IMR-90 (cell line): Measurements from ENCODE around the gene DAPK1. TPM values are rescaled to one million over a fixed set of nuclear protein-coding genes. Genes with fewer than 3 reads are reported as not detected.

Experiments
- ATAC-seq: fragments of 200-7000 bp; cut with Tn5 transposase; 2 replicates; pipeline ENCODE4 v1.9.1; 2020; ENCODE audit warnings: low read depth, mild to moderate bottlenecking, moderate library complexity
- BruUV-seq: library from RNA; stranded (reverse); fragments of 400-500 nt; replicated peaks from 2 replicates; lab custom pipeline; 2021; lab: Mats Ljungman, UMichigan
- CTCF ChIA-PET: fragments of 300-600 bp; formaldehyde crosslinking; extraction: SDS; loops from one replicate; lab custom pipeline; 2021; ENCODE audit warnings: antibody characterized with exemption; lab: Yijun Ruan, JAX
- POLR2A ChIA-PET: fragments of 300-600 bp; sonication (Branson Sonifier 250); formaldehyde crosslinking; loops from one replicate; lab custom pipeline; 2022; ENCODE audit warnings: antibody characterized with exemption; ENCODE audit not compliant: unreplicated experiment; lab: Charles Lee
- DNase-seq: peaks from one replicate; pipeline ENCODE4 v3.0.0; 2013
- H2AFZ ChIP-seq: replicated peaks from 2 replicates; pipeline ENCODE3; 2013; ENCODE audit warnings: low read length, mild to moderate bottlenecking; ENCODE audit not compliant: poor library complexity
- H2AK5ac ChIP-seq: 2 replicates; pipeline ENCODE4 v1.6.1; 2013; ENCODE audit warnings: low read depth, low read length, inconsistent platforms
- H2AK9ac ChIP-seq: replicated peaks from 2 replicates; pipeline ENCODE3; 2013; ENCODE audit warnings: mild to moderate bottlenecking, low read depth, low read length, moderate library complexity; ENCODE audit not compliant: poor library complexity
- H2BK120ac ChIP-seq: 2 replicates; pipeline ENCODE4 v1.6.1; 2013; ENCODE audit warnings: low read depth, low read length, inconsistent platforms
- H2BK15ac ChIP-seq: 3 replicates; pipeline ENCODE4 v1.6.1; 2013; ENCODE audit warnings: low read depth, low read length, inconsistent platforms
- H2BK20ac ChIP-seq: 2 replicates; pipeline ENCODE4 v1.6.1; 2013; ENCODE audit warnings: low read depth, mild to moderate bottlenecking, inconsistent platforms, low read length, moderate library complexity
- H2BK5ac ChIP-seq: 2 replicates; pipeline ENCODE4 v1.6.1; 2013; ENCODE audit warnings: mild to moderate bottlenecking, low read depth, low read length, inconsistent platforms; ENCODE audit not compliant: poor library complexity, severe bottlenecking
- H3K14ac ChIP-seq: replicated peaks from 2 replicates; pipeline ENCODE4 v1.6.1; 2013; ENCODE audit warnings: low read depth, low read length, inconsistent platforms
- H3K18ac ChIP-seq: 2 replicates; pipeline ENCODE4 v1.6.1; 2013; ENCODE audit warnings: low read depth, low read length, control low read depth
- H3K23ac ChIP-seq: 2 replicates; pipeline ENCODE4 v1.6.1; 2013; ENCODE audit warnings: low read depth, low read length, inconsistent platforms
- H3K27ac ChIP-seq: 2 replicates; pipeline ENCODE4 v1.5.1; 2013; ENCODE audit warnings: mild to moderate bottlenecking, control low read depth, low read length; ENCODE audit not compliant: insufficient read depth
- H3K27me3 ChIP-seq: 2 replicates; pipeline ENCODE4 v1.6.1; 2013; ENCODE audit warnings: low read length; ENCODE audit not compliant: control insufficient read depth, insufficient read depth
- H3K36me3 ChIP-seq: 2 replicates; pipeline ENCODE4 v1.6.1; 2013; ENCODE audit warnings: low read length, mixed read lengths; ENCODE audit not compliant: control insufficient read depth, insufficient read depth
- H3K4ac ChIP-seq: 2 replicates; pipeline ENCODE4 v1.6.1; 2013; ENCODE audit warnings: low read depth, low read length, inconsistent platforms
- H3K4me1 ChIP-seq: 2 replicates; pipeline ENCODE4 v1.6.1; 2013; ENCODE audit warnings: low read length, mixed read lengths; ENCODE audit not compliant: control insufficient read depth, insufficient read depth
- H3K4me2 ChIP-seq: 2 replicates; pipeline ENCODE4 v1.6.1; 2013; ENCODE audit warnings: low read depth, mild to moderate bottlenecking, control low read depth, low read length, moderate library complexity
- H3K4me3 ChIP-seq: 2 replicates; pipeline ENCODE4 v1.5.1; 2013; ENCODE audit warnings: low read depth, mild to moderate bottlenecking, control low read depth, low read length, moderate library complexity; ENCODE audit not compliant: insufficient read depth
- H3K56ac ChIP-seq: 2 replicates; pipeline ENCODE4 v1.6.1; 2013; ENCODE audit warnings: low read length, inconsistent platforms; ENCODE audit not compliant: insufficient read depth; ENCODE audit errors: extremely low read depth
- H3K79me1 ChIP-seq, 2 experiments: 2 replicates each; pipeline ENCODE4 v1.6.1; 2013; ENCODE audit warnings: low read length in 2 of 2, inconsistent platforms in 1 of 2, low read depth in 1 of 2
- H3K9ac ChIP-seq: 2 replicates; pipeline ENCODE4 v1.6.1; 2013; ENCODE audit warnings: low read depth, low read length, control low read depth
- H3K9me1 ChIP-seq: 2 replicates; pipeline ENCODE4 v1.6.1; 2013; ENCODE audit warnings: low read length, inconsistent platforms; ENCODE audit not compliant: insufficient read depth
- H3K9me3 ChIP-seq: 2 replicates; pipeline ENCODE4 v1.6.1; 2013; ENCODE audit warnings: low read length; ENCODE audit not compliant: control insufficient read depth, insufficient read depth
- H4K20me1 ChIP-seq: 2 replicates; pipeline ENCODE4 v1.6.1; 2013; ENCODE audit warnings: low read length, inconsistent platforms; ENCODE audit not compliant: insufficient read depth
- H4K5ac ChIP-seq: 2 replicates; pipeline ENCODE4 v1.6.1; 2013; ENCODE audit warnings: mild to moderate bottlenecking, low read depth, low read length, control low read depth
- H4K8ac ChIP-seq, 2 experiments: 2 replicates each; pipeline ENCODE4 v1.6.1; 2013; ENCODE audit warnings: low read depth in 2 of 2, low read length in 2 of 2, control low read depth in 1 of 2, inconsistent platforms in 1 of 2
- H4K91ac ChIP-seq: 2 replicates; pipeline ENCODE4 v1.6.1; 2013; ENCODE audit warnings: low read depth, low read length, inconsistent platforms; ENCODE audit not compliant: insufficient read depth
- BHLHE40 ChIP-seq: fragments of 150-350 bp; IDR thresholded peaks from 2 replicates; pipeline ENCODE4 v1.6.1; 2016; ENCODE audit warnings: mild to moderate bottlenecking, low read depth, low read length
- CHD1 ChIP-seq: IDR thresholded peaks from 2 replicates; pipeline ENCODE4 v1.6.1; 2012; ENCODE audit warnings: low read depth, low read length, improper control_type of control experiment
- FOS ChIP-seq: fragments of 150-350 bp; IDR thresholded peaks from 2 replicates; pipeline ENCODE4 v1.6.1; 2016; ENCODE audit warnings: low read depth, low read length
- MAFK ChIP-seq: IDR thresholded peaks from 2 replicates; pipeline ENCODE4 v1.6.1; 2012; ENCODE audit warnings: low read depth, low read length, improper control_type of control experiment
- MAZ ChIP-seq: IDR thresholded peaks from 2 replicates; pipeline ENCODE4 v1.6.1; 2012; ENCODE audit warnings: low read depth, mild to moderate bottlenecking, low read length, improper control_type of control experiment, moderate library complexity, borderline replicate concordance
- NFE2L2 ChIP-seq: fragments of 150-350 bp; IDR thresholded peaks from 2 replicates; pipeline ENCODE4 v1.6.1; 2016; ENCODE audit warnings: low read depth, mild to moderate bottlenecking, low read length
- POLR2A ChIP-seq: IDR thresholded peaks from 2 replicates; pipeline ENCODE4 v1.6.1; 2012; ENCODE audit warnings: mild to moderate bottlenecking, low read depth, low read length
- RCOR1 ChIP-seq: IDR thresholded peaks from 2 replicates; pipeline ENCODE4 v1.6.1; 2012; ENCODE audit warnings: mild to moderate bottlenecking, low read length, improper control_type of control experiment; ENCODE audit not compliant: insufficient replicate concordance
- RFX5 ChIP-seq: IDR thresholded peaks from 2 replicates; pipeline ENCODE4 v1.8.0; 2012; ENCODE audit warnings: low read depth, mild to moderate bottlenecking, low read length, moderate library complexity
- SMC3 ChIP-seq: fragments of 150-350 bp; IDR thresholded peaks from 2 replicates; pipeline ENCODE4 v1.6.1; 2016; ENCODE audit warnings: low read depth, mild to moderate bottlenecking, antibody characterized with exemption, low read length, moderate library complexity
- WGBS, 2 experiments: methylation state at CpG; one replicate each; pipeline versions ENCODE4 v1.1.5 to v1.1.7; 2013; ENCODE audit warnings: missing lambda C conversion rate in 2 of 2; ENCODE audit not compliant: insufficient read length in 1 of 2; ENCODE audit errors: extremely low coverage in 2 of 2; 5-methylcytosine and 5-hydroxymethylcytosine counted together
- dilution Hi-C: fragments of 300-500 bp; cut with HindIII; formaldehyde crosslinking; loops from one replicate; pipeline ENCODE4 v1.14.3; 2018; ENCODE audit warnings: low sequenced_read_pairs; ENCODE audit not compliant: unreplicated experiment
- in situ Hi-C: fragments of 300-500 bp; cut with MboI; formaldehyde crosslinking; loops from 3 replicates; pipeline ENCODE4 v1.14.3; 2019; ENCODE audit warnings: low sequenced_read_pairs, inconsistent platforms, mixed read lengths
- intact Hi-C: fragments of 100-400 bp; cut with micrococcal nuclease; formaldehyde crosslinking; loops from 2 replicates; pipeline ENCODE4 v1.10.0; 2022
- polyA plus RNA-seq, 3 experiments: library from polyadenylated mRNA; depleted of rRNA; stranded (reverse); fragments of >200 nt; gene quantifications; 2 replicates each; pipeline ENCODE4 v1.2.3, GENCODE V29; 2012; ENCODE audit warnings: low replicate concordance in 1 of 3
- total RNA-seq: library from RNA; depleted of rRNA; stranded (reverse); fragments of >200 nt; gene quantifications from 2 replicates; pipeline ENCODE4 v1.2.3, GENCODE V29; 2012
- TF ChIP-seq, protein P1 (sequence below): fragments of 150-350 bp; IDR thresholded peaks from 2 replicates; pipeline ENCODE4 v1.6.1; 2016; ENCODE audit warnings: low read depth, mild to moderate bottlenecking, low read length, moderate library complexity, borderline replicate concordance
- TF ChIP-seq, protein P2 (sequence below): fragments of 150-350 bp; IDR thresholded peaks from 2 replicates; pipeline ENCODE4 v1.6.1; 2017; ENCODE audit warnings: mild to moderate bottlenecking, antibody characterized with exemption, low read length, low read depth

The DAPK1 gene
- total and polyA plus RNA-seq, 2 of the 4 experiments (the other 2 are of a cell fraction) = under 0.01 to 0.03 TPM

DNA sequence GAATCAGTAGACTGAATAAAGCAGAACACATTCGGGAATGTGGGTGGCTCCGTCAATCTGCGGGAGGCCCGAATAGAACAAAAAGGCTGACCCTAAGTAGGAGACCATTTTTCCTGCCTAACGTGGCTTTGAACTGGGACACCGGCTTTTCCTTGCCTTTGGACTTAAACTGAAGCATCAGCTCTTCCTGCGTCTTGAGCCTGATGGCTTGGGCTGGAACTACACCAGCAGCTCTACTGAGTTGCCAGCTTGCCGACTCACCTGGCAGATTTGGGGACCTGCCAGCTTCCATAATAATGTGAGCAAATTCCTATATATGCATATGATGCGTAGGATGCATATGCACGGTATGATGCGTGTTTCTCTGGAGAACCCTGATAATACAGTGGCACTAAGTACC, 111.3 kb downstream of the DAPK1 start:
- ATAC-seq (no peak), DNase-seq (no peak)
- intact Hi-C loops (no loop called here), in situ Hi-C loops (no loop called here), dilution Hi-C loops (no loop called here)
- POLR2A ChIA-PET = no interaction called here
- no peak overlapping the region for H3K4ac ChIP-seq
- BruUV-seq = no TSS peak
- no peak overlapping the region for H2BK15ac ChIP-seq
- H2AK5ac ChIP-seq = no peak overlapping the region
- H2AK9ac ChIP-seq = no peak overlapping the region
- no peaks in the 10 kb centered on the region for H3K9me3 ChIP-seq
- no peaks in the 10 kb centered on the region for H3K79me1 ChIP-seq
- H3K4me1 ChIP-seq = peaks cover 5% of the 10 kb centered on the region
- no peak overlapping the region for H3K18ac ChIP-seq
- H3K36me3 ChIP-seq = no peaks in the 10 kb centered on the region
- no peak overlapping the region for H2BK20ac ChIP-seq
- H3K9me1 ChIP-seq = no peaks in the 10 kb centered on the region
- no peak overlapping the region for H3K27ac ChIP-seq
- H4K91ac ChIP-seq = no peak overlapping the region
- TF ChIP-seq, protein P1, sequence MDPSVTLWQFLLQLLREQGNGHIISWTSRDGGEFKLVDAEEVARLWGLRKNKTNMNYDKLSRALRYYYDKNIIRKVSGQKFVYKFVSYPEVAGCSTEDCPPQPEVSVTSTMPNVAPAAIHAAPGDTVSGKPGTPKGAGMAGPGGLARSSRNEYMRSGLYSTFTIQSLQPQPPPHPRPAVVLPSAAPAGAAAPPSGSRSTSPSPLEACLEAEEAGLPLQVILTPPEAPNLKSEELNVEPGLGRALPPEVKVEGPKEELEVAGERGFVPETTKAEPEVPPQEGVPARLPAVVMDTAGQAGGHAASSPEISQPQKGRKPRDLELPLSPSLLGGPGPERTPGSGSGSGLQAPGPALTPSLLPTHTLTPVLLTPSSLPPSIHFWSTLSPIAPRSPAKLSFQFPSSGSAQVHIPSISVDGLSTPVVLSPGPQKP = no peak
- TF ChIP-seq CHD1 (no peak), NFE2L2 (no peak), MAFK (no peak), POLR2A (no peak), MAZ (no peak), SMC3 (no peak), RFX5 (no peak), BHLHE40 (no peak), RCOR1 (no peak), FOS (no peak)
- TF ChIP-seq, protein P2, sequence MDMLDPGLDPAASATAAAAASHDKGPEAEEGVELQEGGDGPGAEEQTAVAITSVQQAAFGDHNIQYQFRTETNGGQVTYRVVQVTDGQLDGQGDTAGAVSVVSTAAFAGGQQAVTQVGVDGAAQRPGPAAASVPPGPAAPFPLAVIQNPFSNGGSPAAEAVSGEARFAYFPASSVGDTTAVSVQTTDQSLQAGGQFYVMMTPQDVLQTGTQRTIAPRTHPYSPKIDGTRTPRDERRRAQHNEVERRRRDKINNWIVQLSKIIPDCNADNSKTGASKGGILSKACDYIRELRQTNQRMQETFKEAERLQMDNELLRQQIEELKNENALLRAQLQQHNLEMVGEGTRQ = no peak
- H3K4me2 ChIP-seq = no peak overlapping the region
- no peak overlapping the region for H2AFZ ChIP-seq
- peaks cover 4% of the 10 kb centered on the region; the same call in 1 of the 2 replicates for H3K27me3 ChIP-seq
- 100% methylated on average over 3 of the region's 11 CpGs; no CpG with 5 or more reads in 1 of the 2 experiments for whole genome bisulfite sequencing, 2 experiments
- H2BK120ac ChIP-seq = no peak overlapping the region
- no peaks in the 10 kb centered on the region for H4K20me1 ChIP-seq
- no peak overlapping the region for H2BK5ac ChIP-seq
- no peak overlapping the region for H3K9ac ChIP-seq
- CTCF ChIA-PET = no interaction called here
- H3K14ac ChIP-seq = no peak overlapping the region
- no peak overlapping the region for H3K23ac ChIP-seq
- no peak overlapping the region for H4K5ac ChIP-seq
- no peak overlapping the region for H3K4me3 ChIP-seq
- no peak overlapping the region for H4K8ac ChIP-seq
- H3K56ac ChIP-seq = no peak overlapping the region
